Stimulated activated CD8-positive, alpha-beta memory T cell treated with anti-CD3 and anti-CD28 coated beads, Interleukin-7, amount 100 ng/mL, for 4 hours (primary cell): ENCODE results near the gene POR.

ENCODE experiments used
- DNase-seq, 2 donors: peaks; one replicate each; pipeline ENCODE4 v3.0.0-alpha.2; 2020; ENCODE audit warnings: low read depth in 2 of 2

POR gene

GRCh38 chr7:75916685-75917634 lies 2.0 kb downstream of the POR start:
- no peak for DNase-seq

GRCh38 chr7:75920431-75921161 lies 5.6 kb downstream of the POR start:
- peak; percentile 12 for DNase-seq

DNA sequence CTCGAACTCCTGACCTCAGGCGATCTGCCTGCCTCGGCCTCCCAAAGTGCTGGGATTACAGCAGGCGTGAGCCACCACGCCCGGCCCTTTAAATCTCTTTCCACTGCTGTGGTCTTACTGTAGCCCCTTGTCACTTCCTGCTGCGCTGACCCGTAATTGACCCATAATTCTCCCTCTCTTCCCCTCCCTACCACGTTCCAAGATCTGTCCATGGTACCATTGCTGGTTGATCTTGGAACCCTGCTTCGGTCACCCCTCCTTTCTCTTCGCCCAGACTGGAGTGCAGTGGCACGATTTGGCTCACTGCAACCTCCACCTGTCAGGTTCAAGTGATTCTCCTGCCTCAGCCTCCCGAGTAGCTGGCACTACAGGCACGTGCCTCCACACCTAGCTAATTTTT lies 6.5 kb downstream of the POR start:
- DNase-seq, result no peak

DNA sequence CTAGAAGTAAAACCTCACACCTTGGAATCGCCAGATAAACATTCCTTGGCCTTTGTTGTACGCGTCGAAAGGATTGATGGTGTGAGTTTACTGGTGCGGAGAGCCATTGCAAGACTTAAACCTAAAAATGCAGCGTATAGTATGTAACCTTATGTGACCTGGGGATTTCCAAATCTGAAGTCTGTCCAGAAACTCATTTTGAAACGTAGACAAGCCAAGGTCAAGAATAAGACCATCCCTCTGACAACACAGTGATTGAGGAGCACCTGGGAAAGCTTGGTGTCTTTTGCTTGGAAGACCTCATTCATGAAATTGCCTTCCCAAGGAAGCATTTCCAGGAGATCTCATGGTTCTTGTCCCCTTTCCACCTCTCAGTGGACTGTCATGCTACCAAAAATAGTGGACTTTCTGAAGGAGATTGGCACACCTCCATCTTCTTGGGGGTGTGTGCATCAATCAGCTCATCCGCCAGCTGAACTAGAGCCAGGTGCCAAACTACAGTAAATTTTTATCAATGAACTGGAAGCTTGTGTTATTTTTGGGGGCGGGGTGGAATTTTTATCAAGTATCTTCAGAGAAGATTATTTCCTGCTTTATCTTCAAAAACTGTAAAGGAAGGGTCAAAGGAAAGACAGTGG lies 8.1 kb downstream of the POR start:
- no peak for DNase-seq

GRCh38 chr7:75924256-75924655 lies 9.3 kb downstream of the POR start:
- DNase-seq, result no peak

- no peak for DNase-seq
Observed at GRCh38 chr7:75924889-75925288, 9.9 kb downstream of the POR start.

- no peak for DNase-seq
Observed at GRCh38 chr7:75925717-75926435, 10.9 kb downstream of the POR start.

- no peak for DNase-seq
Observed at GRCh38 chr7:75928568-75928914, 13.6 kb downstream of the POR start.

DNA sequence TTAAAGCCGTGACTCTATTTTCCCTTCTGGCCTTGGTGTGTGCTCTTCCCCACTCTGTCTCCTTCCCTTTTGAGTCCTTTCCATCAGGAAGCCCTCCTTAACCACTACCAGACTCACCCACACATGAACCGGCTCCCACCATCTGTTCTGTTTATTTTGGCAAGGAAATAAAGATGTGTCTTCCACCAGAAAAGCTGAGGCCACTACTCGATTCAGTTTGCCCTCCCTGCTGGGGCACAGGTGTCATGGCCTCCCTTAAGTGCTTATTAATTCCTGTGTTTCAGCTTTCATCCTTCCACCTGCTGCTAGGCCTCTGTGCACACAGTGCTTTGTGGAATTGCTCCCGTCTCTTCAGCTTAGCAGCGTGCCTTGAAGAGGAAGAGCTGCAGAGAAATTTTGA lies 16.7 kb downstream of the POR start:
- no peak for DNase-seq

DNA sequence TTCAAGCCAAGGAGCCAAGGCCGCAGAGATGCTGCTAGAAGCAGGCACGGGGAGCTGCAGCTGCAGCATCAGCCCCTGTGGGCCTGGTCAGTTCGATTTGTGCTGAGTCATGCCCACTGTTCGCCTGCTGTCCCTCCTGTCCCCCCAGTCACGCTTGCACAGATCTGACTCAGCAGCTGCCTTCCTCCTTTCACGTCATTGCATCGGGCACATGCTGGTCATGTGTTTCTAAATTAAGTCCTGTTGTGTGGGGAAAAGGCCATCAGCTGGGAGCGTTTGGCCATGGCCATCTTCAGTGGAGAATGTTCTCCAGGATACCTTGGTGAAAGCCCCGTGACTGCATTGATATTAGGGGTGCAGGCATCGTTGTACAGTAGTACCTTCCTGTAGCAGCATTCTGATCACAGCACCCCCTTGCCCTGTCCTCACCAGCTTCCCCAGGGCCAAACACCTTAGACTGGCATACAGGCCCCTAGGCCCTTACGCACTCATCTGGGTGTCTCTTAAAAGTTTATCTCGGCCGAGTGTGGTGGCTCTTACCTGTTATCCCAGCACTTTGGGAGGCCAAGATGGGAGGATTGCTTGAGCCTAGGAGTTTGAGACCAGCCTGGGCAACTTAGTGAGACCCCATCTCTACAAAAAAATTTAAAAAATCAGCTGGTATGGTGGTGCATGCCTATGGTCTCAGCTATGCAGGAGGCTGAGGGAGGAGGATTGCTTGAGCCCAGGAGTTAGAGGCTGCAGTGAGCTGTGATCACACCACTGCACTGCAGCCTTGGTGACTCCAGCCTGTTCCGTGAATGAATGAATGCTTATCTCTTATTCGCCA lies 23.2 kb downstream of the POR start:
- no peak for DNase-seq

GRCh38 chr7:75938921-75939320 lies 24.0 kb downstream of the POR start:
- no peak for DNase-seq

GRCh38 chr7:75943864-75944263 lies 28.9 kb downstream of the POR start:
- no peak for DNase-seq

DNA sequence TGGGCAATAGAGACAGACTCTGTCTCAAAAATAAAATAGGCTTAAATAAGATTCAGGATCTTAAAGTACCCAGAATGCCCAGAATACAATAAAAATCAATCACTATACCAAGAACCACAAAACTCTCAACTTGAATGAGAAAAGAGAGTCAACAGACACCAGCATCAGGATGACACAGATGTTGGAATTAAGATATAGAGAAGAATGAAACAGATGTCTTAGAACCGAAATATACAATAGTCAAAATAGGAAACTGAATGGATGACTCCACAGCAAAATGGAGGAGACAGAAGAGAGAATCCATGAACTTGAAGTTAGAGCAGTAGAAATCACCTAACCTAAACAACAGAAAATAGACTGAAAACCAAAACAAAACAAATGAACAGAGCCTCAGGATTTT lies 29.6 kb downstream of the POR start:
- no peak for DNase-seq

- no peak for DNase-seq
Observed at GRCh38 chr7:75945297-75946168, 30.6 kb downstream of the POR start.

DNA sequence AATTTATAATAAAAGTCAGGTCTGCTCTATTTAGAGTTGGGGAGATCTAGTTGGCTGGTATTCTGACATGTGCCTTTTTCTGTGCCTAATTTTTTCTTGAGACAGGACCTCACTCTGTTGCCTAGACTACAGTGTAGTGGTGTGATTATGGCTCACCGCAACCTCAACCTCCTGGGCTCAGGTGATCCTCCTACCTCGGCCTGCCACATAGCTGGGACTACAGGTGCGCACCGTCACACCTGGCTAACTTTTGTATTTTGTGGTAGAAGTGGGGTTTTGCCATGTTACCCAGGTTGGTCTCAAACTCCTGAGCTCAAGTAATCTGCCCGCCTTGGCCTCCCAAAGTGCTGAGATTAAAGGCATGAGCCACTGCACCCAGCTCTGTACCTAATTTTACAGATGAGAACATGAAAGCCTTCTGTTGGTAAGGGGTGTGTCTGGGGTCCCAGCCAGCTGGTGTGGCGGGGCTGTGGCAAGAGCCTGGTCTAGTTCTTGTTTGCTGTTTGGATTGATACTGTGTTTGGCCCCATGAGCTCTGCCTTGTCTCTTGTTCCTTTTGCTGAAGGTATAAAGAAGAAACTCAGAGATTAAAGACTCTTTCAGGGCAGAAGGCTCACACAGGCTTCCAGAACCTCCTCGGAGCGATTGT lies 31.4 kb downstream of the POR start:
- DNase-seq, result no peak

DNA sequence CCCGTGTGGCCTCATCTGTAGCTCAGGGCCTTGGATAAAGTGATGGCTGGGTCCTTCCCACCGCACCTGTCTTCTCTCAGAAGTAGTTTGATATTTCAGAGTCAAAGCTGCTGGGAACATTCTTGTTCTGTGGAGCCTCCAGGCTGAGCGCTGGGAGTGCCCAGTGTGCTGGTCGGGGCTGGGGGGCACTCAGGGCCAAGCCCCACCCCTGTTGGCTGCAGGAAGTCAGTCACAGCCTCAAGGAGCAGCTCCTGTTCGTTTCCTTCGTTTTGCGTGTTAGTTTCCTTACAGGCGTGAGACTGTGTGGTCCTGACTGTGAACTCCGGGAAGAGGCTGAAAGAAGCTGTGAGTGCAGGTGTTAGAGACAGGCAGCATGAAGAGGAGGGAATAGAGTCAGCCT lies 33.2 kb downstream of the POR start:
- no peak for DNase-seq

GRCh38 chr7:75950111-75950681 lies 35.2 kb downstream of the POR start:
- DNase-seq, result no peak

GRCh38 chr7:75951506-75951905 lies 36.6 kb downstream of the POR start:
- no peak for DNase-seq

DNA sequence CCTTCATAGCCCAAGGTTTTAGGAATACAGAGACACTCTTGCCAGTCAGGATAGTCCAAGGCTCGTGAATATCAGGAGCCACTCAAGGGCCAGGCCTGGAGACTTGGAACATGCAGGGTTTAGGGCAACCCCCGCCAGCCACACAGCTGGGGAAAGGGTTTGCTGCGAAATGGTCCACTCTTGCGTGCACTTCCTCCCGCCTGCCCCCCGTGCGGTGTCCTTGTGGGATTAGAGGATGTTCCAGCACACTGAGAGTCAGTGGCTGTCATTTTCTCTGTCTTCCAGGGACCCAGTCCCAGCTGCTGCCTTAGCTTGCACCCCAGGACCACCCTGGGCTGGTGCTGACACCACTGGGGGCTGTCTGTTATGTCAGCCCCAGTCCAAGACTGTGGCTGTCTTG lies 38.5 kb downstream of the POR start:
- DNase-seq, result no peak
